Measurements from ENCODE around the gene MRPL38.

The MRPL38 gene

DNA sequence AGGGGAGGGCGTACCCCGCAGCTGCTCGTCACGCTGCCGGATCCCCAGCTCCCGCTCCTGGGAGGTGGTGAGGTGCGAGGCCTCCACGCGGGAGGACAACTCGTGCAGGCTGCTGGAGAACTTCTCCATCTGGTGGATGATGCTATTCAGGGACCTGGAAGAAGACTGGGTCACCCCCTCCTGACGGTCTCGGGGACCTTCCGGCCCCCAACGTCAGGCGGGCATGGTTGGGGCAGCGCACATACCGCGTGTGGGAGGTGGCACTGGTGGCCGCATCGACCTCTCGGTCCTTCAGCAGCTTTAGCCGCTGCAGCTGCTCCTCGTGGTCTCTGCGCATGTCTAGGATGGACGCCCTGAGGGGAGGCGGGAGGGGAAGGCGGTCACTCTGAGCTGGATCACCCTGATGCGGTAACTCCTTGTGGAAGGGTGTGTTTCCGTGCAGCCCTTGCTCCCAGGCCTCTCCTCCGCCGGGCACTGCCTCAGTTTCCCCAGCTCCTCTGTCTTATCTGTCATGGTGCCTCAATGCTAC is 13.3 kb upstream of the MRPL38 start:
- DNase-seq: no peak

DNA sequence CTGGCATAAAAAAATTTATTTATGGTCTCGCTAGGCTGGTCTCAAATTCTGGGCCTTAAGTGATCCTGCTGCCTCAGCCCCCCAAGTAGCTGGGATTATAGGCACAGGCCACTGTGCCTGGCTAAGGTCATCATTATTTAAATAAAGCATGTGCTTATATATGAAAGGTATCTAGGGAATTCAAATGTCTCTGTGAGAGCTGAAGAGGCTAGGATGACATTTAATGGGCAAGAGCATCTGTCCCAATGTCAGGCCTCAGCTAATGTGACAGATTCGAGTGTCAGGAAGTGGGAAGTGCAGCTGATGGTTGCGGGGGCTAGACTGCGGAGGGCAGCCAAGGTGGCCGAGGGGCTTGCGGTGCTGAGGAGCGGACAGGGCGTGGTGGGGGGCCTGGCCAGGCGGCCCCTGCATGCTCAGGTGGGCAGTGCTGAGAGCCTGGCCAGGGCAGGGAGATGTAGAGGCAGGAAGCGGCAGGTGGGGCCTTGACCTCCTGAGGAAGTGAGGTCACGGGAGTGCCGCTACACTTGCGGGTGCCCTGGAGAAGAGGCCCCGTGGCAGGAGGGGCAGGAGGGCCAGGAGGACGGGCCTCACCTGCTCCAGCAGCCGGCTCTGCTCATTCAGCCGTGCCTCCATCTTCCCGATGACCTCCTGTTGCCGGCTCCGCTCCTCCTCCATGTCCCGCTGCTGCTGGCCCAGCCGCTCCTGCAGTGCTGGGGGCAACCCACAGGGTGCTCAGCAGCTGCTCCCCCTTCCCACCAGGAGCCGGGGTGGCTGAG is 12.6 kb upstream of the MRPL38 start:
- peak; percentile 80 for DNase-seq

DNA sequence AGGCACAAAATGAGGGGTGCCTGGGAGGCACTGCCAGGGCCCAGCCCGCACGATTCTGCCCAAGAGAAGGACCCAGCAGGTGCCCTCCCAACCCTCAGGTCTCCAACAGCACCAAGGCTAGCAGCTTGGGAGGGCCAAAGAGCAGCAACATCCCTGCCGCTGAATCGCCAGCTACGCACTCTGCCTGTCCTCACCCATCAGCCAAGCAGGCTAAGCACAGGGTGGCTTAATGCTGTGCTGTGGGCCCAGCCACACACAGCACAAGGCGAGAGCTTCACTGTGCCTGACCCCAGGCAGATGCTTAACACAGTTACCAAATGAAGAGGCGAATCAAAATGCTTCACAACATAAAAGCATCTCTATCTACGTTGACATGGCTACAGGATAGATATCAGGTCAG is 10.6 kb upstream of the MRPL38 start:
- DNase-seq: no peak

DNA sequence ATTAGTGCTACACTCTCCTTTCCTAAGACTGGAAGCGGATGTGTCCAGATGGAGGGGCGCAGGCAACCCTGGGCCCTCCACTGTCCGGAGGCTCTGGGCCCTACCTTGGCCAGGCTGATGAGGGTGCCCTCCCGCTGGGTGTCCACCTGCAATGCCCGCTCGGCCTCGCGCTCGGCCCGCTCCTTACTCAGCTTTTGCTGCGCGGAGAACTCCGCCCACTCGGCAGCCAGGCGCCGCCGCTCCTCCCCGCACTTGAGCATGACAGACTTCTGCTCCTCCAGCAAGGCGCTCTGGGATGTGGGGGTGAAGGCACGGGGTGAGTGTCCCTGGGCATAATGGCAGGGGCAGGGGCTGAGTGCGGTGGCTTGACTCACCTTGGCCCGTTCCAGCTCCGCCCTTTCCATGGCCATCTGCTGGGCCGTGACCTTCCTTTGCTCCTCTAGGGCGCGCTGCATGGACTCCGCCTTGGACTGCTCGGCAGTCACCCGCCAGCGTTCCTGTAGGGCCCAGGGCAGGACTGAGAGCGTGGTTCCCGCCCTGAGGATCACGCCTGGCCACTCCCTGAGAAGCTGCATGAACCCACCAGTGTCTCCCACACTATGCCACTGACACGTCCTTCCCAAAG is 10.1 kb upstream of the MRPL38 start:
- no peak for DNase-seq

DNA sequence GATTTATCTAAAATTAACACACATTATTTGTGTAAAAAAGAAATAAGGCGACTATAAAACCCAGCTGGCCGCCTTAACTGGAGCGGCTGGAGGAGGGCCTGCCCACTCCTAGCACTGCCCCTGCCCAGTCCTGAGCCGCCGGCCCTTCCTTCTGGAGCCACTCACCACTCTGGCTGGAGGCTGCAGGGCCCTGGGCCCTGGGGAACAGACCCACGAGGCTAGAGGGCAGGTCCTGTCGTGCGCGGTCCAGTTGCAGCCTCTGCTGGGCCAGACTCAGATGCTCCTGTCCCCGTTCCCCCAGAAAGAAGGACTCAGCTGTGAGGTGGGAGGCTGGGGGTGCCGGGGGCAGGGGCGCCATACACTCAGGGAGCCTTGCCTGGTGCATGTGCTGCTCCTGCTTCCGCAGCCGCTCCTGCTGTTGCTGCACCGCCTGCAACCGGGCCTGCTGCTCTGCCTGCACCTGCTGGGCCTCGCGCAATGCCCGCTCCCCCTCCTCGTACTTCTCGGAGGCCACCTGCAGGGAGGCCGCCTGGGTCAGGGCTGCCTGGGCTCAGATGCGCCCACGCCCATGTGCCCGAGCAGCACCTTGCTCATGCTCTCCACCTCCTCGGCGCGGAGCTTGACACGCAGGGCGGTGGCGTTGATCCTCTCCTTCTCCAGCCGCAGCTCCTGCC is 9.0 kb upstream of the MRPL38 start:
- DNase-seq: no peak

DNA sequence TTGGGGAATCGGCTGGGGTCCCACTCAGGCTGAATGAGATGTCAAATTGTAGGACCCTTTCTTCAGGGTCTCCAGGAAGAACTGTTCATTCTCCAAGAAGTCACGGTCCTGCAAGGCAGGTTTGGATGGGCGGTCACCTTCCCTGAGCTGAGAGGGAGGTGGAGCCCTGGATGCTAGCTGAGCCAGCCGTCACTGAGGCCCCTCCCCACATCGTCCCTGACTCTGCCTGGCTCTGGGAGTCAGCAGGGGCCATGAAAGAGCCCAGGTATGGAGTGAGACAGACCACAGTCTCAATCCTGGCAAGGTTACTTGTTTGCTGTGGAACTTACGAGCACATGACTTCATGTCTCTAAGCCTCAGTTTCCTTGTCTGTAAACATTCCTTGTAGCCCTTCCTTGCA is 6.0 kb upstream of the MRPL38 start:
- no peak for DNase-seq

DNA sequence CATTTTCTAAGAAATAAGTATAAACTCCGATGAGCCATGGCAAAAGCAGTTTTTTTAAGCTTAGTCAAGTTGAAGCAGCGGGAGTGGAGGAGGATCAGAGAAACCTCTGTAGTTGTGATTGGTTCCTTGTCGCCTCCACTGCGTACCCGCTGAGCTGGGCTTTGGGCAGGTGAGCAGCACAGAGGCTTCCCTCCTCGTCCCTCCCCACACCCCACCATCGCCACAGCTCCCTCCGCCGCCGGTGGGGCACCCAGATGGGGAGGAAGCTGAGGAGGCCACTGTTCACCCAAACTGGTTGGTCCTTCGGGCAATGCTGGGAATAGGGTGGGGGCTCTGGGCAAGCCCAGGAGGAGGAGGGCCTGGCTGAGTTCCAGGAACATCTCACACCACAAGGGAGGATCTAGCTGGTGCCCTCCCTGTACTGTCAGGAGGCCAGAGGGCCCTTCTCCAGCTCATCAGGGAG is 5.2 kb upstream of the MRPL38 start:
- DNase-seq: peak; percentile 96

DNA sequence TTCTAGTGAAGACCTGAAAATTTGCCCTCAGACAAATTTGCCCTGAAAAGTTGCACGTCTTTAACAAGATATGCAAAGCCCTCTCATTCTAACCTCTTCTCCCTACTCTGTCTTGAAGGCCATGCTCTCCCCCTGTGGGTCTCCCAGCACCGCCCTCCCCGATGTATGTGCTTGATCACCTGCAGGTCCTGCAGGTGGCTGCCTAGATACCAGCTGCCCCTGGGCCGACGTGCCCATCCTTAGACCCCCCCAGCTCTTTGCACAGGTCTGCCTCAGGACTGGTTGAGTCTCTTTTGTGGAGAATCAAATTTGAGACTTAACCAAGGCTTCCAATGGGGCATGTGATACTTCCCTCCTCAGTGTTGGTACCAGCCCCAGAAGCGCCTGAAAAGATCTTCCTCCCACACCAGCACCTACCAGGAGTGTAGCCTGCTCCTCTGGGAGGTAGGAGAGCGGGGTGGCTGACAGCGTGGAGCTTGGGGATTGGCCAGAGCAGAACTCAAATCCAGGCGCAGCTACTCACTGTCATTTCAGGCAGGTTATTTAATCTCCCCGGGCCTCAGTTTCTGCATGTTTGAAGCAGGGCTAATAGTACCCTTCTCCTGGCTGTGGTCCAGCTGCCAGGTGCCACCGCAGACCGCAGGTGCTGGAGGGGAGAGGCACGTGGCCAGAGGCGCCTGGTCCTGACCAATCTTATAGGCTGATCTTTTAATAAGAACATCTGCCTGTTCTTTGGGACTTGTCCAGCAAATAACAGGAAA is 4.5 kb upstream of the MRPL38 start:
- DNase-seq: peak; percentile 96

DNA sequence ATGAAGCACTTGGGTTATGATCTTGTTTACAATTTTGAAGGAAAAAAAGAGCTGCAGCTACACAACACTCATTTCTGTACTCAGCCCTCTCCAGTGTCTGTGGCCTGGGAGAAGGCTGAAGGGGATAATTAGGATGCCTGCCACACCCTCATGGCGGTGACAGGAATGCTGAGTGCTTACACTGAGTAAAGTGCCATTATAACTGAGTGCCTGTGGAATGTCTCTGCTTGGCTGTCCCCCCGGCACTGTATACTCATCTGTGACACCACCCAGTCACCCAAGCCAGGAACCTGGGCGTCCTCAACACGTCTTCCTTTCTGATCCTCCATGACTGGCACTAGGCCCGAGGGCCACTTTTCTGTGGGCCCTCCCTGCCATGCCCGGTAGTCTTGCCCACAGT is 3.5 kb upstream of the MRPL38 start:
- DNase-seq: no peak

DNA sequence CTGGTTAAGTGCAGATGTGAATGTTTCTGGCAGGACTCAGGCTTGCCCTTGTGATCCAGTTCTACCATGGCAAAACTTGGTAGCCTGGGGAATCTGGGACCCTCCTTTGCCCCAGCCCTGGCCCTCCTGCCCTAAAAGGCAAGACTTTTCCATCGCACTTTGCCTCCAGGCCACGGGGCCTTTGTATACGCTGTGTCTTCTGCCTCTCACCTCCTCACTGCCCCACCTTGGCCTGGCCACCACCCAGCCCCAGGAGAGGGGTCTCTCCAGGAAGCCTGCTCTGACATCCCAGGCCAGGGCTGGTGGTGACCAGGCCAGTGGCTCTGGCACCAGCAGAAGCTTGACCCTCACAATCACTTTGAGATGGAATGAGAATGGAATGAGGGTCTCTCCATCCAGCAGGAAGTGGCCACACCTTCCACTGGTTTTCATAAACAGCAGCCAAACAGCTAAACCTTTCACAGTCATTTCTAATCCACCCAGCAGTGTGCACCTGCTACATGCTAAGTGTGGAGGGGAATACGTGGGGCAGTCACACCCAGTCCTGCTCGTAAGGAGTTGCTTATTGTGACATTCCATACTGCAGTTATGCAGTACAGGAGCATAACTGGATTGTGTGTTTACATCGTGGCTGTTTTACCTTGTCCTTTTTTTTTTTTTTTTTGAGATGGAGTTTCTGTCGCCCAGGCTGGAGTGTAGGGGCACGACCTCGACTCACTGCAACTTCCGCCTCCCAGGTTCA is 1.6 kb upstream of the MRPL38 start:
- DNase-seq: no peak

DNA sequence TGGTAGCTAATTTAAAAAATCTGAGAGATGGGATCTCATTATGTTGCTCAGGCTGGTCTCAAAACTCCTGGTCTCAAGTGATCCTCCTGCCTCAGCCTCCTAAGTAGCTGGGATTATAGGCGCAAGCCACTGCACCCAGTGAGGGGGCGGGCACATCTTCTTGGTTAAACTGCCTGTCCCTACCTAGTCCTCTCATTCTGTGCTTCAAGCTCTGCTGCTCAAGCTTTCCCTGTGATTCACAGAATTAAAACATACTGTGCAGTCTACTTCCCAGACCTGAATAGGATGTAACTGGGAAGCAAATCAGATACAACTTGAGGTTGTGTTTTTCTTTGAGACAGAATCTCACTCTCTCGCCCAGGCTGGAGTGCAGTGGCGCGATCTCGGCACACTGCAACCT is 2.3 kb downstream of the MRPL38 start:
- DNase-seq: no peak

DNA sequence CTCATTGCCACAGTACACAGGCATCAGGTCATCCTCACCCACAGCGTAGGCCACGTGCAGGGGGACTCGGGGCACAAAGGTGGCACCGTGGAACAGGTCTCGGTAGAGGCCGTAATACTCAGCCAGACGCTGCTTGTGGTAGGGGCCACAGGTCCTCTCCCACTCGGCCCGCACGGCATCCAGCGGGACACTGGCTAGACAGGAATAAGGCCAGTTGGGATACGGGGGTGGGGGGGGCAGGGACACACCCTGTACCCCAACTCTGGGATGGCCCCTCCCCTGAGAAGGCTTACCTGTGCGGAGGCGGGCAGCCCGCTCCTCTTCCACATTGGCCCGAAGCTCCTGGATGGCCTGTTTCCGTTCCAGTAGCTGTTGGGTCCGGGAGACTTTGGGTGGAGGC is 3.0 kb downstream of the MRPL38 start:
- DNase-seq: no peak

DNA sequence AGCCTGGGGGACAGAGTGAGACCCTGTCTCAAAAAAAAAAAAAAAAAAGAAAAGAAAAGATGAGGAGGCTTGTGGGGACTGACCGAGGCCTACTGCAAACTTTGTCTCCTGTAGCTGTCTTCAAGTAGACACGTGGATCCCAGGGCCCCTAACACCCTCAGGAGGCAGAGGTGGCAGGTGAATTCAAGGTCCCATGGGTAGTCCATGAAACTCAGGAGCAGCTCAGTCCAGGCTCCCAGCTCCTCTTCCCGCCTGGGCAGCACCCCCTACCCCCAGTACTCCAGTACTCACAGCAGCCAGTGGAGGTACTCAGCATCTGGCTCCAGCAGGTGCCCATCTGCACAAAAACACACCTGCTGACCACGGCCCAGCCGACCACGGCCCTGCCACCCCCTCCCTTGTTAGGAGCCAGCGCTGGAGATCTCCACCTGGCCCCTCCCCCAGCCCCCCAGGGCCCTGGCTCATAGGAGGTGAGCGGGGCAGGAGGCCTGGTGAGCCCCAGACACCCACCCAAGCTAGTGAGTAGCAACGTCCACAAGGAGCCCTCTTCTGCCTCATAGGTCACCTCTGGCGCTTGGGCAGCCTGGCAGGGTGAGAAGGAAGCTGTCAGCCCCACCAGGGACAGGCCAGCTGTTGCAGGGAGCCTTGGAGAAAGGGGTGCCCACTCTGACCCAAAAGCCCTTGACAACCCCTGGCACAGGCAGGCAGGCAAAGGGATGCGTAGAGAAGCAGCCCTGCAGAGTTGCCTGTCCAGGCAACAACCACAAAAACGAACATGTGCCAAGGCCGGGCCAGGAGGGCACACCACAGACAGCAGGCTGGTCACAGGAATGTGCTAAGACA is 3.8 kb downstream of the MRPL38 start:
- DNase-seq: no peak

DNA sequence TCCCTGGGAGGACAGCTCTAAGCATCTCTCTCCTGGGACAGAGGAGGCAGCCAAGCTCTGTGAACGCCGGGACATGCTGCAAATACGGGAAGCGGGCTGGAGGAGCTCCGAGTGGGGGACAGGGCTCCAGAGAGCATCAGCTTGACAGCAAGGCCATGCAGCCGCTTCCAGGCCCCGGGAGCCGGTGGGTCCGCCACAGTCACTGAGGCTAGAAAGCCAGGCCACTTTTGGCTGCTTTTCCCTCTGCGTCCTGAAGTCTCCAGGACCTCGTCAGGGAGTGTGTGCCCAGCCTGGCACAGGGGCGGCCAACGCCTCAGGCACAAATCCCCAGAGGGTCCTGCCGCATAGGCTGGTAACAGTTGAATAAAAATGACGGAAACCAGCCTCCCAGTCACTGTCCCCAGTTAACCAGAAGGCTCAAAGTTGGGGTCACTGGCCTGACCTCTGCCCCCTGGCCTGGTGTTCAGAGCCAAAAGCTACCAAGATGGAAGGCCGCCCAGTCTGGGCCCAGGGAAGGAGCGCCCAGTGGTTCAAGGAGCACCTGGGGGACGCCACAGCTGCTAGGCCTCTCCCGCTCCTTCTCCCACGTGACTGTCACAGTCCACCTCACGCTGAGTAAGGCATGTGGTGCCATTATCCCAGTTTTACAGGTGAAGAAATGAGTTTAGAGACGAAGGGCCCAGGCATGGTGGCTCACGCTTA is 4.8 kb downstream of the MRPL38 start:
- no peak for DNase-seq

DNA sequence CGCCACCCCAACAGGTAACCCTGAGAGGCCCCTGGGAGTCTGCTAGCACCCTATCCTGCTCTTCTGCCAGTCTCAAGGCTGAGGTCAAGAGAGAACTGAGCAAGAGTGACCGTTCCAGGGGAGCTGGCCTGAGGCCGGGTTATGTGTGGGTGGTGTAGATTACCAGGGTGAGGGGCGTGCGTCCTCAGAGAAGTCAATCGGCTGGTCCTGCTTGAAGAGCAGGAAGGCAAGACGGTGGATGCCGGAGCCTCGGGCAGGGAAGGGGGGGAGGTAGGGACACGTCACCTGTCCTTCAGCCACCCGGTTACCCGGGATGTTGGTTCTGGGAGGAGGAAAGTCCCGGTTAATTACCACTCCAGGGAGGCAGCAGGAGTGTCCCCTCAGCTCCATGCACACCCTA is 5.3 kb downstream of the MRPL38 start:
- no peak for DNase-seq

DNA sequence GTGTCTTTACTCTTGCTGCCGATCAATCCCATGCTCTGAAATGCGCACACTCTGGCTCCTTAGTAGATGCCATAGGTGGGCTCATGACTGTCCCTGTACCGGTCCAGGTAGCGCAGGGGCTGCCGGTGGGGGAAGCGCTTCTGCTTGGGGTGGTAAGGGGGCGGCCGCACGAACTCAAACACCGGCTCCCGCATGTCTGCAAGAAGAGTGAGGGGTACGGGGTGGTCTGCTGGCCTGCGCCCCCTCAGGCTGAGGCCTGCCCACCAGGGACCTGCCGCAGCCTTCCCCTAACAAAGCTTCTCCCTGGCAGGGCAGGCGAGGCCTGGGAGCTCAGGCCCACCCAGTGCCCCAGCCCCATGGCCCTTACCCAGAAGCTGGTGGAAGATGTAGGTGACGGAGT is 5.9 kb downstream of the MRPL38 start:
- DNase-seq: no peak

DNA sequence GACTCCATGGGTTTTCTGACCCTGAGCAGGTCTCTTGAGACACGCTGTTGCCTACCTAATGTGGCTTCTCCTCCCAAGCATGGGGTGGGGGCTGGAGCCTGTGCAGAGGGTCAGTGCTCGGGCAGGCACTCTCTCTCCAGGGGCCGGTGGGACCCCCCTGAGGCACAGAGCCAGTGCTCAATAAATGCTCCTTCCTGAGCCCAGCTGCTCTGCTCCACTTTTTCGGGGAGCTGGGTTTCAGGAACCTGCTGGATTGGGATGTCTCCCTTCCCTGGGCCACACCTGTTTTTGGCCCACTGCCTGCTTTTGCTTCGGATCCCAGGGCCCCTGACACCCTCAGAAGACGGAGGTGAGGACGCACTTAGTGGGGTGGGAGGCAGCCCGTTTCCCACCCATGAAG is 6.6 kb downstream of the MRPL38 start:
- DNase-seq: no peak

DNA sequence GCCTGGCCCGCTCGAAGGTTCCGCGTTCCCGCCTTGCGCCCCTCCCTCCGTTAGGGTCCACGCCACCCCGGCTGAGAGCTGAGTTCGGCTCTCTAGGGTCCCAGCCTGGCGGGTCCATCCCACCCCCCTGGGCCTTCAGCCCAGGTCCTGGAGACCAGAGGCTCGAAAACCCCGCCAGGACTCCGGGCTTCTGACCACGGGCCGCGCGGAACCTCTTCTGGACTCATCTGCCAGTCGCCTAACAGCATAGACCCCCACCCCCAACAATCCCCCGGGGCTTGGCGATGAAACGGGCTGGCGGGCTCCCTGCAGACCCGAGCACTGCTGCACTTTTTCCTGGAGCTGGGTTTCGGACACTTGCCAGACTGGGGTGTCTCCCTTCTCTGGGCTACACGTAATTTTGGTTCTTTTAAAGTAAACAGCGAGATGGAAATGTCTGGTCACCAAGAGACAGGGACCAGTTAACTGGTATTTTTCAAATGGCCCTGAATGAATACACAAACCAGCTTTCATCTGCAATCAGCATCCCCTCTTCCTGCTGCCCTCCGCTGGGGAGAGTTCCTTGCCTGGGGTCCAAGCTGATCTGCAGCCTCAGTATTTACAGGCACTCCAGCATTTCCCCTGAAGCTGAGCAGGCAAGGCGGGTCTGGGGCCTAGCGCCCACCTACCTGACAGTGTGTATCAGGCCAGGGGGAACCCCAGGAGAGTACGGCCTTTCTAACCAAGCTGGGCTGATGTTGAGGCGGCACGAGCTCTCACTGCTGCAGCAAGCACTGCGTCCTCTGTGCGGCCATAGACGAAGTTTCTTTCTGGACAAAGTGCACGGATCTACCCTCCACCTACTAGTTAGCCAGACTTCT is 7.3 kb downstream of the MRPL38 start:
- DNase-seq: no peak

DNA sequence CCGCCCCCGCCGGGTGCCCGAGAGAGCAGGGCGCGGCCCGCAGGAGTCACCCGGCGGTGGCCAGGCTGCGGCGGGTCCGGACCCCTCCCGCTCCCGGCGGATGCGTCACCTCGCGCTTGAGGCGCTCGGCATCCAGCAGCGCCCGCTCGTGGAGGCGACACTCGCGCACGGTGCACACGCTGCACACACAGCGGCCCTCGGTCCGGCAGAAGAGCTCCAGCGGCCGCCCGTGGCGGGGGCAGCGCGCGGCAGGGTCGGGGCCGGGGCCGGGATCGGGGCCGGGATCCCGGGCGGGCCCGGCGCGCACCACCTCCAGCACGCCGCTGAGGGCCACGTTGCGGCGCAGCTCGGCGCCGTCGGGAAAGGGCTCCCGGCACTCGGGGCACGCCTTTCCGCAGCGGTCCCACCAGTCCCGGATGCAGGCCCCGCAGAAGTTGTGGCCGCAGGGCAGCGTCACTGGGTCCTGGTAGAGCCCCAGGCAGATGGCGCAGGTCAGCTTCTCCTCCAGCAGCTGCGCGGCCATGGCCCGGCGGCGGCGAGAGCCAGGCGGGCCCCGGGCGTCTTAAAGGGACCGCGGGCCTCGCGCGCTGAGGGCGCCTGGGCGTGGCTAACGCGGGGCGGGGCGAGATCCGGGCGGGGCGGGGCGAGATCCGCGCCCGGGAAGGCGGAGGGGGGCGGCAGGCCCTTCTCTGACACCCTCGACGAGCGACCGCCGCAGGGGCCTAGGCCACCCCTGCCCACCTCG is 8.1 kb downstream of the MRPL38 start, which contains the start of gene TRIM65:
TRIM65 (minus strand) TSS at position 537 of the 745 bp plus-strand sequence; CDS start at position 523, 14 bp downstream.
- peak; percentile 58 for DNase-seq

All from NCI-H2171 treated with DMSO at 0.1 percent for 48 hours (cell line).